ENCODE results near the gene KHDRBS1. TPM values are rescaled to one million over a fixed set of nuclear protein-coding genes. Genes with fewer than 3 reads are reported as not detected.
"Not testable (repeated sequence)": the region's sequence is repeated elsewhere in the genome, so short reads cannot be mapped to it uniquely, and the experiment has no call there.

Gene KHDRBS1
- total RNA-seq, 1 experiment from 2014 or later = 106 TPM

DNA sequence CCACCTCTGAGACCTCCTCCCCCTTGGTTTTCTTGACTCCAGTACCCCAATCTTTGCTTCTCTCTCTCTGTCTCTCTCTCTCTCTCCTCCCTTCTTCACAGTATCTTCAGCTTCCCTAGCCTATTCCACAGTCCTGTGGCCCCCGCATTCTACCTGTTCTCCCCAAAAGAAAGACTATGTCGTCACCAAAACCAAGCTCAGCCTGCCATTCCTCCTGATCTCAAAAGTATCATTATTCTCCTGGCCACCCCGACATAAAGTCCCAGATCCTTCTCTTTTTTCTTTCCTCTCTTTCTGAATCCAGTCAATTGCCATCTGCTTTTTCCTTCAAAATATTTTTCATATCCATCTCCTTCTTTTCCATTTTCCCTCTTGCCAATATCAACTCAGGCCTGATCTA lies 23.7 kb upstream of the KHDRBS1 start:
- Mint-ChIP-seq H3K36me3 (ENCODE audit: insufficient read depth, unreplicated experiment) (no peaks in the 10 kb centered on the region), H3K27me3 (ENCODE audit: insufficient read depth, unreplicated experiment) (no peaks in the 10 kb centered on the region), H3K4me3 (ENCODE audit: unreplicated experiment) (no peak overlapping the region), H3K27ac (ENCODE audit: low read depth, unreplicated experiment) (no peak overlapping the region), H3K9me3 (ENCODE audit: unreplicated experiment) (no peaks in the 10 kb centered on the region), H3K4me1 (ENCODE audit: insufficient read depth, unreplicated experiment) (peaks cover 6% of the 10 kb centered on the region)
- no peak for TF ChIP-seq CTCF (IDR thresholded peaks at IDR 0.05; ENCODE audit: unreplicated experiment)
- ChIA-PET CTCF (interaction anchor here (0.9 kb wide), 1 partner anchor 325 kb away, joined by 3 read pairs; no protein-coding TSS in a partner anchor), POLR2A (interaction anchor here (0.7 to 1.4 kb wide), 2 partner anchors 24 to 31 kb away, joined by 8 to 11 read pairs; partner anchors contain the start of gene KHDRBS1)
- no TSS peak for BruUV-seq (replicated peaks)
- intact Hi-C loops (cut with micrococcal nuclease) = no loop called here
- no peak for DNase-seq (ENCODE audit: unreplicated experiment)

DNA sequence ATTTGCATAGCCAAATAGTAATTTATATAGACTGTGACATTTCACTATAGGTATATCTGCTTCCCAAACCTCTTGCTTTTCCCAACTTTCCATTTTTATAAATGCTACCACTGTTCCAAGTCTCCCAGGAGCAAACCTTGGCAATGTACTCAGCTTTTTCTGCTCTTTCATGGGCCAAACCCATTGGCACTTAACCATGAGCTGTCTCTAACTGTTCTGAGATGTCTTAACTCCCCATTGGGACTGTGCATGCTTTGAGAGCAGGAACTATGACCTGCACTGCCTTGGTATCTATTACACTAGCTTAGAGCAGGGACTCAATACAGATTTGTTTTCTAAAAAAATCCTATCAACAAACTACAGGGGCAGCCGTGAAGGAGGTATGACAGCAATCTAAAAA lies 22.5 kb upstream of the KHDRBS1 start:
- Mint-ChIP-seq H3K27me3 (ENCODE audit: insufficient read depth, unreplicated experiment) (no peaks in the 10 kb centered on the region), H3K27ac (ENCODE audit: low read depth, unreplicated experiment) (no peak overlapping the region), H3K36me3 (ENCODE audit: insufficient read depth, unreplicated experiment) (no peaks in the 10 kb centered on the region), H3K9me3 (ENCODE audit: unreplicated experiment) (no peaks in the 10 kb centered on the region), H3K4me1 (ENCODE audit: insufficient read depth, unreplicated experiment) (no peaks in the 10 kb centered on the region), H3K4me3 (ENCODE audit: unreplicated experiment) (no peak overlapping the region)
- POLR2A ChIA-PET = no interaction called here
- BruUV-seq (replicated peaks) = no TSS peak
- TF ChIP-seq CTCF (IDR thresholded peaks at IDR 0.05; ENCODE audit: unreplicated experiment) = no peak
- intact Hi-C loops (cut with micrococcal nuclease) = no loop called here
- DNase-seq (ENCODE audit: unreplicated experiment) = no peak
- CTCF ChIA-PET = interaction anchor here (1.0 kb wide), 1 partner anchor 12 kb away, joined by 8 read pairs; no protein-coding TSS in a partner anchor

GRCh38 chr1:31995263-31995662 lies 18.4 kb upstream of the KHDRBS1 start:
- Mint-ChIP-seq H3K36me3 (ENCODE audit: insufficient read depth, unreplicated experiment) (no peaks in the 10 kb centered on the region), H3K27me3 (ENCODE audit: insufficient read depth, unreplicated experiment) (no peaks in the 10 kb centered on the region), H3K27ac (ENCODE audit: low read depth, unreplicated experiment) (no peak overlapping the region), H3K4me3 (ENCODE audit: unreplicated experiment) (no peak overlapping the region), H3K4me1 (ENCODE audit: insufficient read depth, unreplicated experiment) (no peaks in the 10 kb centered on the region), H3K9me3 (ENCODE audit: unreplicated experiment) (no peaks in the 10 kb centered on the region)
- intact Hi-C loops (cut with micrococcal nuclease) = no loop called here
- TF ChIP-seq CTCF (IDR thresholded peaks at IDR 0.05; ENCODE audit: unreplicated experiment) = no peak
- DNase-seq (ENCODE audit: unreplicated experiment) = no peak
- ChIA-PET CTCF (no interaction called here), POLR2A (no interaction called here)
- no TSS peak for BruUV-seq (replicated peaks)

- CTCF ChIA-PET; H3K27ac Mint-ChIP-seq (ENCODE audit: low read depth, unreplicated experiment); H3K27me3 Mint-ChIP-seq (ENCODE audit: insufficient read depth, unreplicated experiment); H3K4me3 Mint-ChIP-seq (ENCODE audit: unreplicated experiment); H3K36me3 Mint-ChIP-seq (ENCODE audit: insufficient read depth, unreplicated experiment); H3K9me3 Mint-ChIP-seq (ENCODE audit: unreplicated experiment); H3K4me1 Mint-ChIP-seq (ENCODE audit: insufficient read depth, unreplicated experiment); DNase-seq (ENCODE audit: unreplicated experiment); BruUV-seq (replicated peaks); intact Hi-C loops (cut with micrococcal nuclease): not testable (repeated sequence)
- POLR2A ChIA-PET = interaction anchor here (1.2 kb wide), 1 partner anchor 11 kb away, joined by 4 read pairs; no protein-coding TSS in a partner anchor
Observed at GRCh38 chr1:31996121-31996520, 17.5 kb upstream of the KHDRBS1 start.

DNA sequence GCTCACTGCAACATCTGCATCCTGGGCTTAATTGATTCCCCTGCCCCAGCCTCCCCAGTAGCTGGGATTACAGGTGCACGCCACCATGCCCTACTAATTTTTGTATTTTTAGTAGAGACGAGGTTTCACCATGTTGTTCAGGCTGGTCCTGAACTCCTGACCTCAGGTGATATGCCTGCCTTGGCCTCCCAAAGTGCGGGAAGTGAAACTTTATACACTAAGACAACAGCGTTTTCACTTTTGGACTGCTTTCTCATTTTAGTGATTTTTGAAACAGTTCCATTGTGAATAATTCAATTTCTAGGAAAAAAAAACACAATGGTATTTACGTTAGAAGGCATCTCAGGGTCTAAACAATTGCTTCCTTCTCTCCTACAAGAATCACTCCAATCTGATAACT lies 11.8 kb upstream of the KHDRBS1 start:
- H3K9me3 Mint-ChIP-seq (ENCODE audit: unreplicated experiment) = no peaks in the 10 kb centered on the region
- no peak overlapping the region for H3K4me3 Mint-ChIP-seq (ENCODE audit: unreplicated experiment)
- H3K4me1 Mint-ChIP-seq (ENCODE audit: insufficient read depth, unreplicated experiment) = peaks cover 14% of the 10 kb centered on the region
- DNase-seq (ENCODE audit: unreplicated experiment) = no peak
- no TSS peak for BruUV-seq (replicated peaks)
- TF ChIP-seq CTCF (IDR thresholded peaks at IDR 0.05; ENCODE audit: unreplicated experiment) = no peak
- intact Hi-C loops (cut with micrococcal nuclease) = no loop called here
- H3K27me3 Mint-ChIP-seq (ENCODE audit: insufficient read depth, unreplicated experiment) = no peaks in the 10 kb centered on the region
- CTCF ChIA-PET = interaction anchor here (0.6 kb wide), 1 partner anchor 728 kb away, joined by 3 read pairs; no protein-coding TSS in a partner anchor
- POLR2A ChIA-PET = no interaction called here
- H3K27ac Mint-ChIP-seq (ENCODE audit: low read depth, unreplicated experiment) = no peak overlapping the region
- no peaks in the 10 kb centered on the region for H3K36me3 Mint-ChIP-seq (ENCODE audit: insufficient read depth, unreplicated experiment)

DNA sequence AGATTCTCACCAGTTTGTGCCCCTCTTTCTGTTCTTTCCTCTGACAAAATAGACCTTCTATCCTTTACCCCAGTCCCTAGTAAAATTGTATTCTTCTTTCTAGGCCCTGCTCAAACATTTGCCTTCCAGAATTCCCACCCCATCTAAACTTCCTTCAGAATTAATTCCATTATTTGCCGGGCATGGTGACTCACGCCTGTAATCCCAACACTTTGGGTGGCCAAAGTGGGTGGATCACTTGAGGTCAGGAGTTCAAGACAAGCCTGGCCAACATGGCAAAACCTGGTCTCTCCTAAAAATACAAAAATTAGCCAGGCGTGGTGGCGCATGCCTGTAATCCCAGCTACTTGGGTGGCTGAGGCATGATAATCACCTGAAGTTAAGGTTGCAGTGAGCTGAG lies 11.4 kb upstream of the KHDRBS1 start:
- BruUV-seq (replicated peaks); H3K27ac Mint-ChIP-seq (ENCODE audit: low read depth, unreplicated experiment); DNase-seq (ENCODE audit: unreplicated experiment); intact Hi-C loops (cut with micrococcal nuclease); H3K4me3 Mint-ChIP-seq (ENCODE audit: unreplicated experiment); H3K27me3 Mint-ChIP-seq (ENCODE audit: insufficient read depth, unreplicated experiment); H3K9me3 Mint-ChIP-seq (ENCODE audit: unreplicated experiment); H3K36me3 Mint-ChIP-seq (ENCODE audit: insufficient read depth, unreplicated experiment): not testable (repeated sequence)
- peaks cover 14% of the 10 kb centered on the region for H3K4me1 Mint-ChIP-seq (ENCODE audit: insufficient read depth, unreplicated experiment)
- POLR2A ChIA-PET = interaction anchor here (1.0 kb wide), 1 partner anchor 17 kb away, joined by 3 read pairs; no protein-coding TSS in a partner anchor
- CTCF ChIA-PET = interaction anchor here (0.6 to 0.9 kb wide), 2 partner anchors 39 to 729 kb away, joined by 3 read pairs; no protein-coding TSS in a partner anchor

Data from MCF 10A (cell line).